Hepatocyte (in vitro differentiated cells): ENCODE measurements around the gene TBL1X.

Experiments
- EZH2phosphoT487 ChIP-seq: fragments of 200-600 bp; sonication (generic); IDR thresholded peaks from one replicate; pipeline ENCODE4 v1.6.1; 2018; ENCODE audit warnings: antibody characterized with exemption, mild to moderate bottlenecking, low read depth, moderate library complexity; ENCODE audit not compliant: unreplicated experiment, severe bottlenecking
- TF ChIP-seq, protein P1 (sequence below): fragments of 200-600 bp; sonication (generic); IDR thresholded peaks from 2 replicates; pipeline ENCODE4 v1.5.1; 2016; ENCODE audit warnings: antibody characterized with exemption, mild to moderate bottlenecking; ENCODE audit not compliant: poor library complexity

DNA sequence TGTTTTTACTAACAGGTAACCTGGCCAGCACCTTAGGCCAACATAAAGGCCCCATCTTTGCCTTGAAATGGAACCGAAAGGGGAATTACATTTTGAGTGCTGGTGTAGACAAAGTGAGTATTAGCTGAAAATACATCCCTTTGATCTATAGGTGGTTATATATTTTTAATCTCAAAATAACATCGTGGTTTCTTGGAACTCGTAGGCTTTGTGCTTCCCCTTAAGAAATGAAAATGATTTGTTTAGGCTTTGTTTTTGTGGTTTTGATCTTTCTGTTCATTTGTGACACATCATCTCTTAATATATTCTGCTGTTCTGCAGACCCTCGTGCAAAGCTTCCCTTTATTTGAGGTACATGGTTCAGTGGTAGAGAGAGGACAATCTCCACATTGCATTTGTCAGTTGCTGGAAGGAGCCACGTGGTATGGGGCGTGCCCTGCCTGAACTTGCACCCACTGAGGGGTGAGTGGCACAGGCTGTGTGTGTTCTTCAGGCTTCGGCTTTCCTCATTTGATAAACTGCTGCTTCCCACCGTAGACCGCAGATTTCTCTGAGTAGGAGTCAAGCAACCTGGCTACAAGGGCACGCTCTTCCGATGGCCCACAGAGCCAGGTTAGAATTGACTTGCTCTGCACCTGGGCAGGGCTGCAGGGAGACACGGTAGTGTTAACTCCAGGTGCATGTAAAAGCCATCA, 228.6 kb downstream of the TBL1X start:
- TF ChIP-seq, protein P1, sequence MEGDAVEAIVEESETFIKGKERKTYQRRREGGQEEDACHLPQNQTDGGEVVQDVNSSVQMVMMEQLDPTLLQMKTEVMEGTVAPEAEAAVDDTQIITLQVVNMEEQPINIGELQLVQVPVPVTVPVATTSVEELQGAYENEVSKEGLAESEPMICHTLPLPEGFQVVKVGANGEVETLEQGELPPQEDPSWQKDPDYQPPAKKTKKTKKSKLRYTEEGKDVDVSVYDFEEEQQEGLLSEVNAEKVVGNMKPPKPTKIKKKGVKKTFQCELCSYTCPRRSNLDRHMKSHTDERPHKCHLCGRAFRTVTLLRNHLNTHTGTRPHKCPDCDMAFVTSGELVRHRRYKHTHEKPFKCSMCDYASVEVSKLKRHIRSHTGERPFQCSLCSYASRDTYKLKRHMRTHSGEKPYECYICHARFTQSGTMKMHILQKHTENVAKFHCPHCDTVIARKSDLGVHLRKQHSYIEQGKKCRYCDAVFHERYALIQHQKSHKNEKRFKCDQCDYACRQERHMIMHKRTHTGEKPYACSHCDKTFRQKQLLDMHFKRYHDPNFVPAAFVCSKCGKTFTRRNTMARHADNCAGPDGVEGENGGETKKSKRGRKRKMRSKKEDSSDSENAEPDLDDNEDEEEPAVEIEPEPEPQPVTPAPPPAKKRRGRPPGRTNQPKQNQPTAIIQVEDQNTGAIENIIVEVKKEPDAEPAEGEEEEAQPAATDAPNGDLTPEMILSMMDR = no peak
- no peak for TF ChIP-seq EZH2phosphoT487
